Caco-2 (cell line): ENCODE results near the gene DENND1A. TPM values are rescaled to one million over a fixed set of nuclear protein-coding genes. Genes with fewer than 3 reads are reported as not detected.
"Not testable (repeated sequence)": the region's sequence is repeated elsewhere in the genome, so short reads cannot be mapped to it uniquely, and the experiment has no call there.

Source experiments
- Bru-seq: library from RNA; stranded (reverse); fragments of 400-500 nt; gene quantifications from one replicate; lab custom pipeline; 2021; lab: Mats Ljungman, UMichigan
- BruChase-seq, 2 experiments: library from RNA; stranded (reverse); fragments of 400-500 nt; gene quantifications; one replicate each; lab custom pipeline; 2021; lab: Mats Ljungman, UMichigan
- BruUV-seq: library from RNA; stranded (reverse); fragments of 400-500 nt; replicated peaks from 2 replicates; lab custom pipeline; 2021; lab: Mats Ljungman, UMichigan
- CTCF ChIA-PET: fragments of 300-600 bp; sonication (Branson Sonifier 250); formaldehyde crosslinking; loops from one replicate; lab custom pipeline; 2022; ENCODE audit warnings: antibody characterized with exemption; lab: Charles Lee
- POLR2A ChIA-PET: fragments of 300-600 bp; sonication (Branson Sonifier 250); formaldehyde crosslinking; loops from one replicate; lab custom pipeline; 2022; ENCODE audit warnings: antibody characterized with exemption; lab: Charles Lee
- DNase-seq, 2 experiments: peaks; one replicate each; pipeline versions ENCODE4 v3.0.0 to v3.0.0-alpha.2; 2020 to 2022
- H3K27me3 ChIP-seq: replicated peaks from 2 replicates; pipeline ENCODE4 v1.6.0; 2011; ENCODE audit warnings: low read length; ENCODE audit not compliant: control insufficient read depth, insufficient read depth
- H3K36me3 ChIP-seq: 2 replicates; pipeline ENCODE4 v1.5.1; 2011; ENCODE audit warnings: low read length; ENCODE audit not compliant: control insufficient read depth, insufficient read depth
- H3K4me1 ChIP-seq: fragments of 250-450 bp; sonication (Bioruptor Pico); 2 replicates; pipeline ENCODE4 v1.5.1; 2020; ENCODE audit warnings: mild to moderate bottlenecking
- H3K4me3 ChIP-seq: 2 replicates; pipeline ENCODE4 v1.5.1; 2011; ENCODE audit warnings: low read depth, mild to moderate bottlenecking, control low read depth, low read length
- H3K9me3 ChIP-seq: fragments of 250-450 bp; sonication (Bioruptor Pico); 2 replicates; pipeline ENCODE4 v1.5.1; 2020; ENCODE audit warnings: mild to moderate bottlenecking, moderate library complexity
- H3K27ac Mint-ChIP-seq: one replicate; pipeline ENCODE4 v1.8.0; 2022; ENCODE audit warnings: mixed read lengths; ENCODE audit not compliant: unreplicated experiment
- H3K27me3 Mint-ChIP-seq: one replicate; pipeline ENCODE4 v1.8.0; 2022; ENCODE audit warnings: mixed read lengths; ENCODE audit not compliant: insufficient read depth, unreplicated experiment
- H3K36me3 Mint-ChIP-seq: one replicate; pipeline ENCODE4 v1.8.0; 2022; ENCODE audit warnings: mild to moderate bottlenecking, mixed read lengths; ENCODE audit not compliant: insufficient read depth, unreplicated experiment
- H3K4me1 Mint-ChIP-seq: one replicate; pipeline ENCODE4 v1.8.0; 2022; ENCODE audit warnings: low read depth, mixed read lengths; ENCODE audit not compliant: unreplicated experiment
- H3K4me3 Mint-ChIP-seq: one replicate; pipeline ENCODE4 v1.8.0; 2022; ENCODE audit warnings: mild to moderate bottlenecking, moderate library complexity, mixed read lengths; ENCODE audit not compliant: unreplicated experiment
- H3K9me3 Mint-ChIP-seq: one replicate; pipeline ENCODE4 v1.8.0; 2022; ENCODE audit warnings: mixed read lengths; ENCODE audit not compliant: unreplicated experiment
- CTCF ChIP-seq, 2 experiments: fragments of 200-600 bp in 1 of 2; IDR thresholded peaks; 1 replicate in 1 of 2; 2 replicates in 1 of 2; pipeline versions ENCODE4 v1.5.1 to v1.8.0; 2011 to 2022; ENCODE audit warnings: antibody characterized with exemption in 1 of 2, control low read depth in 1 of 2, inconsistent platforms in 1 of 2, low read depth in 1 of 2, low read length in 1 of 2, mild to moderate bottlenecking in 1 of 2, moderate library complexity in 1 of 2; ENCODE audit not compliant: insufficient read depth in 1 of 2, severe bottlenecking in 1 of 2, unreplicated experiment in 1 of 2
- intact Hi-C: fragments of 100-400 bp; cut with micrococcal nuclease; formaldehyde crosslinking; loops from one replicate; pipeline ENCODE4 v1.10.0; 2022; ENCODE audit not compliant: unreplicated experiment
- long read RNA-seq: library from polyadenylated mRNA; stranded (forward); transcript quantifications from one replicate; pipeline ENCODE4 v2.0.0, GENCODE V29; 2022
- total RNA-seq: library from RNA; stranded (reverse); gene quantifications from 2 replicates; pipeline ENCODE4 v1.2.3, GENCODE V29; 2022

DENND1A gene, protein sequence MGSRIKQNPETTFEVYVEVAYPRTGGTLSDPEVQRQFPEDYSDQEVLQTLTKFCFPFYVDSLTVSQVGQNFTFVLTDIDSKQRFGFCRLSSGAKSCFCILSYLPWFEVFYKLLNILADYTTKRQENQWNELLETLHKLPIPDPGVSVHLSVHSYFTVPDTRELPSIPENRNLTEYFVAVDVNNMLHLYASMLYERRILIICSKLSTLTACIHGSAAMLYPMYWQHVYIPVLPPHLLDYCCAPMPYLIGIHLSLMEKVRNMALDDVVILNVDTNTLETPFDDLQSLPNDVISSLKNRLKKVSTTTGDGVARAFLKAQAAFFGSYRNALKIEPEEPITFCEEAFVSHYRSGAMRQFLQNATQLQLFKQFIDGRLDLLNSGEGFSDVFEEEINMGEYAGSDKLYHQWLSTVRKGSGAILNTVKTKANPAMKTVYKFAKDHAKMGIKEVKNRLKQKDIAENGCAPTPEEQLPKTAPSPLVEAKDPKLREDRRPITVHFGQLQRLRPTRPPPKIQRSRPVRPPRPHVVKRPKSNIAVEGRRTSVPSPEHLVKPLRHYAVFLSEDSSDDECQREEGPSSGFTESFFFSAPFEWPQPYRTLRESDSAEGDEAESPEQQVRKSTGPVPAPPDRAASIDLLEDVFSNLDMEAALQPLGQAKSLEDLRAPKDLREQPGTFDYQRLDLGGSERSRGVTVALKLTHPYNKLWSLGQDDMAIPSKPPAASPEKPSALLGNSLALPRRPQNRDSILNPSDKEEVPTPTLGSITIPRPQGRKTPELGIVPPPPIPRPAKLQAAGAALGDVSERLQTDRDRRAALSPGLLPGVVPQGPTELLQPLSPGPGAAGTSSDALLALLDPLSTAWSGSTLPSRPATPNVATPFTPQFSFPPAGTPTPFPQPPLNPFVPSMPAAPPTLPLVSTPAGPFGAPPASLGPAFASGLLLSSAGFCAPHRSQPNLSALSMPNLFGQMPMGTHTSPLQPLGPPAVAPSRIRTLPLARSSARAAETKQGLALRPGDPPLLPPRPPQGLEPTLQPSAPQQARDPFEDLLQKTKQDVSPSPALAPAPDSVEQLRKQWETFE
- total RNA-seq, result 34.3 and 41.6 TPM in 2 replicates
- percentile 82 among the genes with signal in this experiment for Bru-seq, nascent RNA
- BruChase-seq, experiment 1, labeled RNA remaining after a 2-hour chase, result percentile 74 among the genes with signal in this experiment
- percentile 73 among the genes with signal in this experiment for BruChase-seq, experiment 2, labeled RNA remaining after a 6-hour chase
- long read RNA-seq, partial matches to known transcripts, result 3 of 32 reads
- long read RNA-seq, other reads (novel, unspliced or antisense), result 25 of 32 reads

DNA sequence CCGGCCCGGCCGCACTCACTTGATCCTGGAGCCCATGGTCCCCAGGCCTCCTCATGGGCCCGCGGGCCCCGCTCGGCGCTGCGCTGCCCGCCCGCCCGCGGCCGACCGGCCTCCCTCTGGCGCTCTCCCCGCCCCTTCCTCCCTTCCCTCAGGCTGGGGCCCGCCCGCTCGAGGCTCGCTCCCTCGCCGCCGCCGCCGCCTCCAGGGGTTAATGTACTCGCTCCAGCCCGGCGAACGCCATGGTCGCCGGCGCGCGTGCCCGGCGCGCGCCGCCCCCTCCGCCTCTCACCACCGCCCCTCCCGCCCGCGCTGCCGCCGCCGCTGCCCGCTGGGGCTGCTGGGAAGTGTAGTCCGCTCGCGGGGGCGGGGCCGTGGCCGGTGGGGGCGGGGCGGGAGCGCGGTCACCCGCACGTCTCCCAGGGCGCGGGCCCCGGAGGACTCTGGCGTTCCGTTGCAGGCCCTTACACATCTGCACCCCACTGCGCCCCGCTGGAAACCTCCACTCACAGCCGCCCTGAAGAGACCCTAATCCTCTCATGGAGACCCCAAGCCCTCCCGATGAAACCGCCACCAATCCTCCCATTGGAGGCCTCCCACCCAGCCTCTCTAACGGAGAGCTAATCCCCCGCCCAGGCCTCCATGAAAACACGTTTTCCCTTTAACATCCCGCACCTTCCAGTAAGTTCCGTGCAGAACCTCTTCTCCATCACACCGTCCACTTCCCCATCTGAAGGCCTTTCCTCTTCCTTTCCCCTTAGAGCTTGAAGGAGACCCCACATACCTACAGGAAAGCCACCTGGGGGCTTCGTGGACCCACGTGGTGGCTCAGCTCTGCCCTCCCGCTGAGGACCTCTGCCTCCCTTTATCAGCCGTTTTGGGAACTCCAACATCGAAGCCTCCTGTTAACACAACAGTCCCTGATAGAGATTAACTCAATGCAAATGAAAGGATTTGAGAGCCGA lies at the start of gene DENND1A:
TSS of gene DENND1A (minus strand) at position 257 of the 962 bp plus-strand sequence. CDS start at position 36, 221 bp downstream.
- Histone ChIP-seq H3K27me3 (no peaks in the 10 kb centered on the region), H3K36me3 (no peaks in the 10 kb centered on the region), H3K4me1 (peaks cover 57% of the 10 kb centered on the region), H3K4me3 (peak within 1 kb of the TSS; percentile 68), H3K9me3 (no peaks in the 10 kb centered on the region)
- no peak for TF ChIP-seq CTCF (IDR thresholded peaks at IDR 0.05; ENCODE audit: insufficient read depth in 1 of 2, low read depth in 1 of 2, low read length in 1 of 2, severe bottlenecking in 1 of 2, unreplicated experiment in 1 of 2)
- Mint-ChIP-seq H3K27ac (peak within 1 kb of the TSS; percentile 76), H3K27me3 (no peaks in the 10 kb centered on the region), H3K4me3 (peak within 1 kb of the TSS; percentile 87), H3K9me3 (no peaks in the 10 kb centered on the region), H3K4me1 (peaks cover 43% of the 10 kb centered on the region), H3K36me3 (peaks cover 21% of the 10 kb centered on the region)
- peak; percentile 95 to 96 for DNase-seq
- CTCF ChIA-PET, result no interaction called here
- no TSS peak for BruUV-seq
- intact Hi-C loops, result loop anchor here (5.0 kb wide), 2 partner anchors 68 to 77 kb away; no protein-coding TSS in a partner anchor
- POLR2A ChIA-PET, result no interaction called here

DNA sequence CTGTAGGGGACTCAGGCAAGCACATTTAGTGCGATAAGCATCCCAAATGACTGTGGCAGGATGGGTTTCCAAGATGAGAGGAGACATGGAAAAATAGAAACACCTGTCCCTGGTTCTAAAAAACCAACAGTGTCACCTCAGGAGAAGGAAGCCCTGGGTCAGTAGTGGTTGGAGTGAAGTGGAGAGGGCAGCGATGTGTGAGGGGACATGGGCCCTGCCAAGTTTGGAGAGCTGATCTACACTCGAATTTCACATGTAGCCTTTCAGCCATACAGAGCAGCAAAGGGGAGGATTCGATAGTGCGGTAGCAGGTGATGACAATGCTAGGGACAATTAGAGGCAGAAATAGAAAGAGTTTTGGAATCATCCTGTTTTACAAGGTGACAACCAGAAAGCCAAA lies 49.1 kb upstream of the DENND1A start:
- H3K4me3 Mint-ChIP-seq, result no peak overlapping the region

DNA sequence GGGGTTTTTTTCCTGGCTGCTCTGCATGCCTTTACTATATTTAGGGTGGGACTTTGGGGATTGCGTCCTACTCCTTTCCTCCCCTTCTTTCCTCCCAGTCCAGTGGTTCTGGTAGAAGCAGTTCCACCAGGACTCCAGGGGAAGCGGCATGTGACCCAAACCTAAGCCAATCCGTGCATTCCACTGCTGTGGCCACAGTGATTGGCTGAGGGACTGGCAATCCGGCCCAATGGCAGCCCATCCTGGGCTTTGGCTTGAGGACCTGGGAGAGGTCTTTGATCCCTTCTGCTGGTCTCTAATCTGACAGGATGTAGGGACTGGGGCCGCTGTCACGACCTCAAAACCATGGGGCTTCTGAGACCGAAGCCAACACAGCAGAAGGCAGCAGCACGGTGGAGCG lies 46.7 kb upstream of the DENND1A start:
- POLR2A ChIA-PET, result not testable (repeated sequence)

More for the DNA sequence above, 49.1 kb upstream of the DENND1A start:
- Histone ChIP-seq H3K4me1 (no peaks in the 10 kb centered on the region), H3K9me3 (no peaks in the 10 kb centered on the region), H3K27me3 (no peaks in the 10 kb centered on the region; the same call in 1 of the 2 replicates), H3K36me3 (no peaks in the 10 kb centered on the region), H3K4me3 (no peak overlapping the region)
- no peaks in the 10 kb centered on the region for H3K4me1 Mint-ChIP-seq
- H3K27ac Mint-ChIP-seq, result no peak overlapping the region
- DNase-seq, result no peak
- CTCF ChIA-PET, result no interaction called here
- intact Hi-C loops, result no loop called here
- no peaks in the 10 kb centered on the region for H3K36me3 Mint-ChIP-seq
- peaks cover 3% of the 10 kb centered on the region for H3K27me3 Mint-ChIP-seq
- H3K9me3 Mint-ChIP-seq, result no peaks in the 10 kb centered on the region
- TF ChIP-seq CTCF (IDR thresholded peaks at IDR 0.05; ENCODE audit: insufficient read depth in 1 of 2, low read depth in 1 of 2, low read length in 1 of 2, severe bottlenecking in 1 of 2, unreplicated experiment in 1 of 2), result no peak
- no TSS peak for BruUV-seq
- POLR2A ChIA-PET, result no interaction called here

More for the DNA sequence above, 46.7 kb upstream of the DENND1A start:
- H3K9me3 Mint-ChIP-seq, H3K9me3 ChIP-seq, DNase-seq, H3K4me3 Mint-ChIP-seq, H3K4me1 ChIP-seq, H3K36me3 ChIP-seq, H3K27ac Mint-ChIP-seq, CTCF ChIA-PET, H3K4me1 Mint-ChIP-seq, H3K4me3 ChIP-seq, H3K27me3 ChIP-seq, H3K36me3 Mint-ChIP-seq, intact Hi-C loops, BruUV-seq, H3K27me3 Mint-ChIP-seq: not testable (repeated sequence)
